Glutamatergic neuron (in vitro differentiated cells): Measurements from ENCODE around the gene DAB2. TPM values are rescaled to one million over a fixed set of nuclear protein-coding genes. Genes with fewer than 3 reads are reported as not detected.

Source experiments
- DNase-seq: peaks from one replicate; pipeline ENCODE4 v3.0.0; 2022
- H3K27ac Mint-ChIP-seq: one replicate; pipeline ENCODE4 v1.8.0; 2020; ENCODE audit warnings: mild to moderate bottlenecking, mixed read lengths, inconsistent platforms; ENCODE audit not compliant: unreplicated experiment
- H3K27me3 Mint-ChIP-seq: one replicate; pipeline ENCODE4 v1.8.0; 2020; ENCODE audit warnings: mild to moderate bottlenecking, moderate library complexity, mixed read lengths, inconsistent platforms; ENCODE audit not compliant: unreplicated experiment
- H3K36me3 Mint-ChIP-seq: one replicate; pipeline ENCODE4 v1.8.0; 2020; ENCODE audit warnings: mild to moderate bottlenecking, mixed read lengths, inconsistent platforms; ENCODE audit not compliant: unreplicated experiment
- H3K4me1 Mint-ChIP-seq: one replicate; pipeline ENCODE4 v1.8.0; 2020; ENCODE audit warnings: mild to moderate bottlenecking, low read depth, mixed read lengths, inconsistent platforms; ENCODE audit not compliant: unreplicated experiment
- H3K4me3 Mint-ChIP-seq: one replicate; pipeline ENCODE4 v1.8.0; 2020; ENCODE audit warnings: mild to moderate bottlenecking, mixed read lengths, inconsistent platforms; ENCODE audit not compliant: unreplicated experiment
- H3K9me3 Mint-ChIP-seq: one replicate; pipeline ENCODE4 v1.8.0; 2020; ENCODE audit warnings: mild to moderate bottlenecking, moderate library complexity, mixed read lengths, inconsistent platforms; ENCODE audit not compliant: unreplicated experiment
- CTCF ChIP-seq: fragments of 200-600 bp; sonication (generic); IDR thresholded peaks from one replicate; pipeline ENCODE4 v1.5.0; 2021; ENCODE audit not compliant: partially characterized antibody, unreplicated experiment
- total RNA-seq: library from RNA; stranded (reverse); fragmentation: NEBNext Ultra II Directional; extraction: Animal tissue kit (Norgen Biotek cat#: 25700); gene quantifications from one replicate; pipeline ENCODE4 v1.2.1, GENCODE V29; 2021; ENCODE audit not compliant: unreplicated experiment

DAB2 gene
- total RNA-seq, 1 donor from 2014 or later = 1.4 TPM

- Mint-ChIP-seq H3K4me3 (no peak overlapping the region), H3K27ac (no peak overlapping the region), H3K4me1 (no peaks in the 10 kb centered on the region), H3K27me3 (no peaks in the 10 kb centered on the region), H3K9me3 (no peaks in the 10 kb centered on the region), H3K36me3 (no peaks in the 10 kb centered on the region)
- no peak for TF ChIP-seq CTCF
- DNase-seq = no peak
Measured at GRCh38 chr5:39400713-39401578, 23.8 kb downstream of the DAB2 start.

DNA sequence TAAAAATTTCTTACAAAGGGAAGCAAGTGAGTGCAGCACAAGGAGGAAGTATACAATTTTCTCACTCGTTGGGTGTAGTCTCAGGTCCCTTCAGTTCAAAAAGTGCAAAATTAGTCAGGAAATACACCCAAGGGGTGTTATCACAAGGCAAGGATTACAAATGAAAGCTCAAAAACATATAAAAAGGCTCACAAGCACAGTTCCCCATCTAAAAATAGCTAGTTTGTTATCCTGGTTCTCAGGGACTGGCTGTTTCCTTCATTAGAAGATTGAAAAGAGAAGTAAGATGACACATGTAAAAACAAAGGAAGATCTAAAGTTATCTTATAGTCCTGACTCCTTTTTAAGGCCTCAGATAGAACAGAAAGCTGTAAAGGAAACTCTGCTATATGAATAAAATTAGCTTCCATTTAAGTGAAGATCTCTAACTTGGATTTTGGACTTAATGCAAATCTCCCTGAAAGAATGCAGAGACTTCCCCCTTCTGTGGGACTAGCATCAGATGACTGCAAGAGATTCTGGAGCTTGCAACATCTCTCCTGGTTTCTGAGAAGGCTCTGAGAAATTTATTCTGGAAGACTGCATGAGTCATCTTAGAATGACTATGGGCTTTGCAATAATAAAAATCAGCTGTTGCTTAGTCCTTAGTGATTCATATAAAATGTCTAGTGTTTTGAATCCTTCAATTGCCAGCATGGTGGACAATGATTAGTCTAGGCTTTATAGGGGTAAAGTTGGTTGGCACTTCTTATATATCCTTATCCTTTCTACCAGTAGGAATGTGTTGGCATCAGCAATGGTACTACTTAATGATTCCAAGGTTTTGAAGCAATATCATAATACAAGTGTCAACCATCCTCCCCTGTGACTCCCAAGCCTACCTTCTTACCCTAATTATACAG is 25.4 kb downstream of the DAB2 start:
- no peak for DNase-seq
- no peaks in the 10 kb centered on the region for H3K4me1 Mint-ChIP-seq
- no peaks in the 10 kb centered on the region for H3K36me3 Mint-ChIP-seq
- H3K27me3 Mint-ChIP-seq = no peaks in the 10 kb centered on the region
- H3K9me3 Mint-ChIP-seq = no peaks in the 10 kb centered on the region
- no peak overlapping the region for H3K4me3 Mint-ChIP-seq
- no peak overlapping the region for H3K27ac Mint-ChIP-seq
- TF ChIP-seq CTCF = no peak

GRCh38 chr5:39396843-39397242 is 27.9 kb downstream of the DAB2 start:
- no peak for DNase-seq
- no peaks in the 10 kb centered on the region for H3K4me1 Mint-ChIP-seq
- no peaks in the 10 kb centered on the region for H3K36me3 Mint-ChIP-seq
- no peaks in the 10 kb centered on the region for H3K9me3 Mint-ChIP-seq
- no peak overlapping the region for H3K4me3 Mint-ChIP-seq
- H3K27ac Mint-ChIP-seq = no peak overlapping the region
- no peaks in the 10 kb centered on the region for H3K27me3 Mint-ChIP-seq
- TF ChIP-seq CTCF = no peak

- no peak overlapping the region for H3K27ac Mint-ChIP-seq
- TF ChIP-seq CTCF = no peak
- no peaks in the 10 kb centered on the region for H3K9me3 Mint-ChIP-seq
- H3K36me3 Mint-ChIP-seq = no peaks in the 10 kb centered on the region
- H3K4me1 Mint-ChIP-seq = no peaks in the 10 kb centered on the region
- H3K4me3 Mint-ChIP-seq = no peak overlapping the region
- DNase-seq = no peak
- H3K27me3 Mint-ChIP-seq = no peaks in the 10 kb centered on the region
Measured at GRCh38 chr5:39395521-39395920, 29.3 kb downstream of the DAB2 start.
